Trophoblast cell (in vitro differentiated cells and primary cell): Measurements from ENCODE around the gene CALML5.

Source experiments
- DNase-seq, 2 donors: peaks; one replicate each; pipeline ENCODE4 v3.0.0-alpha.2; 2016
- H2AFZ ChIP-seq: 2 replicates; pipeline ENCODE4 v1.6.1; 2013; ENCODE audit warnings: low read length, moderate library complexity, mild to moderate bottlenecking; ENCODE audit not compliant: insufficient read depth, poor library complexity
- H2AK5ac ChIP-seq: 2 replicates; pipeline ENCODE4 v1.6.1; 2013; ENCODE audit warnings: mild to moderate bottlenecking, low read length
- H2BK120ac ChIP-seq: 2 replicates; pipeline ENCODE4 v1.6.1; 2013; ENCODE audit warnings: low read length, mild to moderate bottlenecking, moderate library complexity; ENCODE audit not compliant: insufficient read depth, poor library complexity
- H2BK12ac ChIP-seq: 2 replicates; pipeline ENCODE4 v1.6.1; 2013; ENCODE audit warnings: mild to moderate bottlenecking, low read length, moderate library complexity
- H2BK5ac ChIP-seq: 2 replicates; pipeline ENCODE4 v1.6.1; 2013; ENCODE audit warnings: low read length, low read depth, moderate library complexity, mild to moderate bottlenecking; ENCODE audit not compliant: poor library complexity
- H3K14ac ChIP-seq: 2 replicates; pipeline ENCODE4 v1.6.1; 2013; ENCODE audit warnings: mild to moderate bottlenecking, low read length
- H3K18ac ChIP-seq: 2 replicates; pipeline ENCODE4 v1.6.1; 2013; ENCODE audit warnings: mild to moderate bottlenecking, low read length
- H3K23ac ChIP-seq: 2 replicates; pipeline ENCODE4 v1.6.1; 2013; ENCODE audit warnings: low read length
- H3K27ac ChIP-seq: 2 replicates; pipeline ENCODE4 v1.5.1; 2013; ENCODE audit warnings: low read depth, mild to moderate bottlenecking, inconsistent platforms, low read length, moderate library complexity
- H3K27me3 ChIP-seq: 2 replicates; pipeline ENCODE4 v1.6.1; 2013; ENCODE audit warnings: inconsistent platforms, mild to moderate bottlenecking, low read length, moderate library complexity; ENCODE audit not compliant: insufficient read depth
- H3K36me3 ChIP-seq, 2 experiments: 1 replicate in 1 of 2; 2 replicates in 1 of 2; pipeline ENCODE4 v1.6.1; 2013; ENCODE audit warnings: low read length in 2 of 2, mild to moderate bottlenecking in 2 of 2, moderate library complexity in 1 of 2; ENCODE audit not compliant: insufficient read depth in 2 of 2, control insufficient read depth in 1 of 2
- H3K4ac ChIP-seq: 2 replicates; pipeline ENCODE4 v1.6.1; 2013; ENCODE audit warnings: low read depth, mild to moderate bottlenecking, low read length, moderate library complexity
- H3K4me1 ChIP-seq, 2 experiments: 1 replicate in 1 of 2; 2 replicates in 1 of 2; pipeline ENCODE4 v1.6.1; 2013; ENCODE audit warnings: low read length in 2 of 2, mild to moderate bottlenecking in 2 of 2, moderate library complexity in 1 of 2; ENCODE audit not compliant: insufficient read depth in 2 of 2, control insufficient read depth in 1 of 2
- H3K4me2 ChIP-seq: 2 replicates; pipeline ENCODE4 v1.6.1; 2013; ENCODE audit warnings: inconsistent platforms, mild to moderate bottlenecking, low read length, moderate library complexity
- H3K4me3 ChIP-seq: 2 replicates; pipeline ENCODE4 v1.5.1; 2013; ENCODE audit warnings: mild to moderate bottlenecking, low read depth, low read length, inconsistent platforms
- H3K79me1 ChIP-seq: one replicate; pipeline ENCODE4 v1.6.1; 2013; ENCODE audit warnings: low read length
- H3K79me2 ChIP-seq: 2 replicates; pipeline ENCODE4 v1.6.1; 2013; ENCODE audit warnings: low read length, mild to moderate bottlenecking; ENCODE audit not compliant: control insufficient read depth, insufficient read depth, poor library complexity
- H3K9ac ChIP-seq: 2 replicates; pipeline ENCODE4 v1.6.1; 2013; ENCODE audit warnings: mild to moderate bottlenecking, low read length
- H3K9me3 ChIP-seq: 2 replicates; pipeline ENCODE4 v1.6.1; 2013; ENCODE audit warnings: low read depth, mild to moderate bottlenecking, control low read depth, inconsistent platforms, low read length; ENCODE audit not compliant: insufficient read depth
- H4K12ac ChIP-seq: 2 replicates; pipeline ENCODE4 v1.6.1; 2013; ENCODE audit warnings: low read depth, mild to moderate bottlenecking, low read length, moderate library complexity
- H4K8ac ChIP-seq: 2 replicates; pipeline ENCODE4 v1.6.1; 2013; ENCODE audit warnings: low read depth, mild to moderate bottlenecking, low read length, moderate library complexity
- H4K91ac ChIP-seq: one replicate; pipeline ENCODE4 v1.6.1; 2013; ENCODE audit warnings: low read depth, mild to moderate bottlenecking, low read length, moderate library complexity
- WGBS: extraction: QIAGEN DNeasy Blood & Tissue Kit; methylation state at CpG from one replicate; pipeline ENCODE4 v1.1.7; 2013; ENCODE audit warnings: missing lambda C conversion rate; ENCODE audit not compliant: insufficient read length, insufficient coverage; ENCODE audit errors: extremely low coverage; 5-methylcytosine and 5-hydroxymethylcytosine counted together

CALML5 gene

GRCh38 chr10:5491477-5491876 lies 7.9 kb downstream of the CALML5 start:
- Histone ChIP-seq H3K4me2 (no peak overlapping the region), H4K8ac (no peak overlapping the region), H3K79me2 (no peaks in the 10 kb centered on the region), H4K91ac (peak overlapping the region; percentile 16), H3K4me3 (no peak overlapping the region), H2AK5ac (no peak overlapping the region), H3K18ac (no peak overlapping the region), H3K14ac (no peak overlapping the region), H2AFZ (no peak overlapping the region), H4K12ac (no peak overlapping the region), H2BK12ac (peak overlapping the region; percentile 47), H3K9ac (no peak overlapping the region), H3K27ac (no peak overlapping the region), H3K9me3 (peaks cover 1% of the 10 kb centered on the region), H3K4ac (no peak overlapping the region), H3K79me1 (peaks cover 32% of the 10 kb centered on the region), H3K36me3 (peaks cover 0 to 4% of the 10 kb centered on the region in 2 experiments), H3K23ac (no peak overlapping the region), H2BK5ac (no peak overlapping the region), H2BK120ac (peak overlapping the region; percentile 4), H3K4me1 (peaks cover 27% of the 10 kb centered on the region in 2 experiments), H3K27me3 (no peaks in the 10 kb centered on the region)
- DNase-seq, result peak in 1 of 2 donors; percentile 41
- WGBS, result no CpG with 5 or more reads among the region's 7 CpGs

GRCh38 chr10:5490698-5491464 lies 8.5 kb downstream of the CALML5 start:
- Histone ChIP-seq H2BK12ac (peak overlapping the region; percentile 47), H3K9me3 (peaks cover 1% of the 10 kb centered on the region), H3K9ac (no peak overlapping the region), H3K27ac (no peak overlapping the region), H2BK120ac (no peak overlapping the region), H3K4me3 (no peak overlapping the region), H4K12ac (no peak overlapping the region), H2AFZ (no peak overlapping the region), H3K4me1 (peaks cover 25 to 27% of the 10 kb centered on the region in 2 experiments), H4K8ac (no peak overlapping the region), H3K4me2 (no peak overlapping the region), H3K14ac (peak overlapping the region; percentile 21), H2BK5ac (no peak overlapping the region), H3K79me1 (peaks cover 36% of the 10 kb centered on the region), H2AK5ac (no peak overlapping the region), H3K23ac (no peak overlapping the region), H4K91ac (peak overlapping the region; percentile 16), H3K18ac (no peak overlapping the region), H3K36me3 (peaks cover 0 to 4% of the 10 kb centered on the region in 2 experiments), H3K4ac (no peak overlapping the region), H3K79me2 (no peaks in the 10 kb centered on the region), H3K27me3 (no peaks in the 10 kb centered on the region)
- no CpG with 5 or more reads among the region's 10 CpGs for WGBS
- no peak for DNase-seq

GRCh38 chr10:5490032-5490431 lies 9.3 kb downstream of the CALML5 start:
- Histone ChIP-seq H3K36me3 (peaks cover 0 to 4% of the 10 kb centered on the region in 2 experiments), H3K23ac (no peak overlapping the region), H2AK5ac (no peak overlapping the region), H3K9ac (no peak overlapping the region), H3K27ac (no peak overlapping the region), H3K4me2 (no peak overlapping the region), H3K79me1 (peaks cover 36% of the 10 kb centered on the region), H4K12ac (no peak overlapping the region), H2AFZ (no peak overlapping the region), H4K91ac (no peak overlapping the region), H2BK120ac (no peak overlapping the region), H2BK5ac (no peak overlapping the region), H3K18ac (no peak overlapping the region), H3K14ac (no peak overlapping the region), H3K27me3 (no peaks in the 10 kb centered on the region), H3K9me3 (peaks cover 1% of the 10 kb centered on the region), H2BK12ac (no peak overlapping the region), H3K4me3 (no peak overlapping the region), H3K4me1 (peaks cover 21 to 25% of the 10 kb centered on the region in 2 experiments), H4K8ac (no peak overlapping the region), H3K4ac (no peak overlapping the region), H3K79me2 (no peaks in the 10 kb centered on the region)
- WGBS, result no CpG with 5 or more reads among the region's 4 CpGs
- DNase-seq, result no peak

- H3K79me2 ChIP-seq, result no peaks in the 10 kb centered on the region
- H3K9ac ChIP-seq, result no peak overlapping the region
- no peaks in the 10 kb centered on the region for H3K27me3 ChIP-seq
- peak overlapping the region; percentile 41 for H4K91ac ChIP-seq
- peaks cover 16 to 18% of the 10 kb centered on the region in 2 experiments for H3K4me1 ChIP-seq
- WGBS, result no CpG with 5 or more reads among the region's 27 CpGs
- H2BK120ac ChIP-seq, result no peak overlapping the region
- H3K4me2 ChIP-seq, result no peak overlapping the region
- H3K27ac ChIP-seq, result no peak overlapping the region
- H3K4ac ChIP-seq, result no peak overlapping the region
- H2BK12ac ChIP-seq, result peak overlapping the region; percentile 19
- no peak overlapping the region for H3K18ac ChIP-seq
- peaks cover 28% of the 10 kb centered on the region for H3K79me1 ChIP-seq
- no peak overlapping the region for H3K4me3 ChIP-seq
- H3K14ac ChIP-seq, result no peak overlapping the region
- peaks cover 1% of the 10 kb centered on the region for H3K9me3 ChIP-seq
- DNase-seq, result peak; percentile 92 to 95
- H3K23ac ChIP-seq, result no peak overlapping the region
- no peak overlapping the region for H4K8ac ChIP-seq
- no peak overlapping the region for H2AFZ ChIP-seq
- H2AK5ac ChIP-seq, result no peak overlapping the region
- no peak overlapping the region for H4K12ac ChIP-seq
- H2BK5ac ChIP-seq, result no peak overlapping the region
- H3K36me3 ChIP-seq, result peaks cover 0 to 4% of the 10 kb centered on the region in 2 experiments
Measured at GRCh38 chr10:5488272-5489161, 10.9 kb downstream of the CALML5 start.
